GM12878 (cell line): ENCODE results near the gene MAP2K1. TPM values are rescaled to one million over a fixed set of nuclear protein-coding genes. Genes with fewer than 3 reads are reported as not detected.

Experiments
- ASH2L ChIP-seq: fragments of 300-600, 200-600 bp; sonication (generic); IDR thresholded peaks from 2 replicates; pipeline ENCODE4 v1.6.1; 2017; ENCODE audit warnings: low read depth, mild to moderate bottlenecking, borderline replicate concordance
- BCL11A ChIP-seq: IDR thresholded peaks from 2 replicates; pipeline ENCODE4 v1.6.1; 2011; ENCODE audit warnings: low read depth, low read length
- CEBPB ChIP-seq, 2 experiments: fragments of 150-350 bp in 1 of 2; IDR thresholded peaks; 2 replicates each; pipeline ENCODE4 v1.6.1; 2012 to 2014; ENCODE audit warnings: low read depth in 2 of 2, low read length in 2 of 2, borderline replicate concordance in 1 of 2, inconsistent platforms in 1 of 2
- CHD1 ChIP-seq: IDR thresholded peaks from 2 replicates; pipeline ENCODE4 v1.6.1; 2012; ENCODE audit warnings: low read depth, low read length, improper control_type of control experiment
- CHD4 ChIP-seq: fragments of 200-600 bp; sonication (generic); IDR thresholded peaks from 2 replicates; pipeline ENCODE4 v1.6.1; 2016; ENCODE audit warnings: mild to moderate bottlenecking
- E2F8 ChIP-seq: fragments of 450-650 bp; IDR thresholded peaks from 2 replicates; pipeline ENCODE4 v1.6.1; 2018; ENCODE audit warnings: mild to moderate bottlenecking, low read depth, moderate library complexity; ENCODE audit not compliant: partially characterized antibody
- EED ChIP-seq: sonication (generic); IDR thresholded peaks from 2 replicates; pipeline ENCODE4 v1.6.1; 2016; ENCODE audit warnings: antibody characterized with exemption, low read depth
- ESRRA ChIP-seq: IDR thresholded peaks from 2 replicates; pipeline ENCODE4 v1.6.1; 2012; ENCODE audit warnings: mild to moderate bottlenecking, low read length, improper control_type of control experiment
- EZH2 ChIP-seq: IDR thresholded peaks from 2 replicates; pipeline ENCODE4 v1.6.1; 2012; ENCODE audit warnings: low read depth, mild to moderate bottlenecking, control low read depth, inconsistent platforms, low read length, borderline replicate concordance; ENCODE audit not compliant: control insufficient read depth
- FOXM1 ChIP-seq: IDR thresholded peaks from 2 replicates; pipeline ENCODE4 v1.6.1; 2012; ENCODE audit warnings: low read depth, mild to moderate bottlenecking, inconsistent platforms, low read length, moderate library complexity
- GATAD2B ChIP-seq: fragments of 450-650 bp; conservative IDR thresholded peaks from 2 replicates; pipeline ENCODE4 v1.6.1; 2017; ENCODE audit warnings: low read depth, mild to moderate bottlenecking, moderate library complexity
- IKZF1 ChIP-seq: fragments of 450-650 bp; conservative IDR thresholded peaks from 2 replicates; pipeline ENCODE4 v1.6.1; 2017; ENCODE audit warnings: antibody characterized with exemption, mild to moderate bottlenecking
- KLF5 ChIP-seq: fragments of 450-650 bp; IDR thresholded peaks from 2 replicates; pipeline ENCODE4 v1.6.1; 2014; ENCODE audit warnings: mild to moderate bottlenecking; ENCODE audit not compliant: partially characterized antibody
- MEF2A ChIP-seq: IDR thresholded peaks from 2 replicates; pipeline ENCODE4 v1.6.1; 2011; ENCODE audit warnings: low read depth, mild to moderate bottlenecking, low read length, moderate library complexity; ENCODE audit not compliant: insufficient read depth
- MTA2 ChIP-seq: fragments of 450-650 bp; IDR thresholded peaks from 2 replicates; pipeline ENCODE4 v1.6.1; 2016; ENCODE audit warnings: low read depth, mild to moderate bottlenecking, moderate library complexity
- NBN ChIP-seq: fragments of 450-650 bp; IDR thresholded peaks from 2 replicates; pipeline ENCODE4 v1.6.1; 2016
- NFIC ChIP-seq: IDR thresholded peaks from 2 replicates; pipeline ENCODE4 v1.6.1; 2012; ENCODE audit warnings: low read depth, mild to moderate bottlenecking, inconsistent platforms, low read length, moderate library complexity
- NFXL1 ChIP-seq: fragments of 450-650 bp; IDR thresholded peaks from 2 replicates; pipeline ENCODE4 v1.6.1; 2017; ENCODE audit warnings: antibody characterized with exemption, mild to moderate bottlenecking, borderline replicate concordance
- NFYA ChIP-seq: IDR thresholded peaks from 2 replicates; pipeline ENCODE4 v1.6.1; 2011; ENCODE audit warnings: low read depth, mild to moderate bottlenecking, low read length, improper control_type of control experiment, borderline replicate concordance
- RCOR1 ChIP-seq: conservative IDR thresholded peaks from 2 replicates; pipeline ENCODE4 v1.6.1; 2012; ENCODE audit warnings: low read depth, low read length, improper control_type of control experiment
- SKIL ChIP-seq: fragments of 450-650 bp; IDR thresholded peaks from 2 replicates; pipeline ENCODE4 v1.6.1; 2017; ENCODE audit warnings: mild to moderate bottlenecking, low read depth, inconsistent platforms; ENCODE audit not compliant: poor library complexity, severe bottlenecking
- SPI1 ChIP-seq: IDR thresholded peaks from 2 replicates; pipeline ENCODE4 v1.6.1; 2011; ENCODE audit warnings: low read depth, mild to moderate bottlenecking, low read length, moderate library complexity, borderline replicate concordance; ENCODE audit not compliant: insufficient read depth
- SREBF2 ChIP-seq: IDR thresholded peaks from 2 replicates; pipeline ENCODE4 v1.6.1; 2012; ENCODE audit warnings: mild to moderate bottlenecking, low read length
- STAT1 ChIP-seq: fragments of 450-650 bp; conservative IDR thresholded peaks from 2 replicates; pipeline ENCODE4 v1.6.1; 2014; ENCODE audit warnings: antibody characterized with exemption, mild to moderate bottlenecking
- ZBED1 ChIP-seq: IDR thresholded peaks from 2 replicates; pipeline ENCODE4 v1.6.1; 2016; ENCODE audit warnings: borderline replicate concordance
- ZZZ3 ChIP-seq: IDR thresholded peaks from 2 replicates; pipeline ENCODE4 v1.6.1; 2011; ENCODE audit warnings: low read depth; ENCODE audit not compliant: control insufficient read depth, insufficient read length
- polyA plus RNA-seq, 11 experiments: library from polyadenylated mRNA; depleted of rRNA in 4 of 11; unstranded in 6 of 11; stranded (reverse) in 5 of 11; fragments of >200 nt; fragmentation: Nextera tagmentation in 4 of 11; fragmentation: Illumina TruSeq in 1 of 11; extraction: Ambion mirVana in 4 of 11; extraction: Trizol in 1 of 11; gene quantifications; 1 replicate in 1 of 11; 2 replicates in 10 of 11; pipeline versions ENCODE4 v1.2.1 to v1.2.3, GENCODE V29; 2011 to 2016; ENCODE audit warnings: inconsistent platforms in 2 of 11, missing spikeins in 2 of 11, low read depth in 1 of 11
- total RNA-seq, 4 experiments: library from RNA; depleted of rRNA in 3 of 4; stranded (reverse); fragments of >200 nt in 3 of 4; fragmentation: Illumina TruSeq in 1 of 4; extraction: Trizol in 1 of 4; gene quantifications; 2 replicates each; pipeline versions ENCODE4 v1.2.1 to v1.2.3, GENCODE V29; 2013 to 2021

Gene MAP2K1
- total and polyA plus RNA-seq, 10 of the 15 experiments (the other 5 are each of a cell fraction or from before 2014, with no cell fraction given): 11.2 to 112 (median 56.6) TPM

GRCh38 chr15:66369773-66370651 lies 16.7 kb upstream of the MAP2K1 start (continued):
- TF ChIP-seq FOXM1: no peak
- no peak for TF ChIP-seq KLF5
- no peak for TF ChIP-seq CHD4
- TF ChIP-seq ZBED1: no peak
- TF ChIP-seq NFYA: no peak
- TF ChIP-seq ESRRA: no peak
- TF ChIP-seq NBN: 0 out of 2 replicates have a peak, but pooled peaks have one; percentile 15
- TF ChIP-seq BCL11A: no peak
- TF ChIP-seq SKIL: no peak
- peak; percentile 82 for TF ChIP-seq IKZF1
- peak; percentile 78 for TF ChIP-seq EED
- no peak for TF ChIP-seq NFXL1
- no peak for TF ChIP-seq SREBF2
- 0 out of 2 replicates have a peak, but pooled peaks have one; percentile 22 for TF ChIP-seq GATAD2B
- 0 out of 2 replicates have a peak, but pooled peaks have one; percentile 78 for TF ChIP-seq ASH2L
- TF ChIP-seq STAT1: no peak
- no peak for TF ChIP-seq CHD1
- no peak for TF ChIP-seq RCOR1
- TF ChIP-seq E2F8: no peak
- no peak for TF ChIP-seq ZZZ3
- peak; percentile 28; the same call in 1 of the 2 replicates for TF ChIP-seq MTA2
- 0 out of 2 replicates have a peak, but pooled peaks have one; percentile 23 for TF ChIP-seq MEF2A
- peak in 1 of 2 experiments; percentile 91; a peak in 2 of 4 replicates for TF ChIP-seq CEBPB (IDR thresholded peaks at IDR 0.05; ENCODE audit: borderline replicate concordance in 1 of 2, low read depth in 2 of 2, low read length in 2 of 2)
- TF ChIP-seq EZH2: no peak
- TF ChIP-seq NFIC: peak; percentile 72
- peak; percentile 41; the same call in 1 of the 2 replicates for TF ChIP-seq SPI1
